Neural crest cell (in vitro differentiated cells): Measurements from ENCODE around the gene CEP162. TPM values are rescaled to one million over a fixed set of nuclear protein-coding genes. Genes with fewer than 3 reads are reported as not detected.

Source experiments
- DNase-seq: peaks from one replicate; pipeline ENCODE4 v3.0.0; 2021; ENCODE audit warnings: low read depth, mixed read lengths, low spot score
- H3K27ac Mint-ChIP-seq: one replicate; pipeline ENCODE4 v1.8.0; 2021; ENCODE audit warnings: mild to moderate bottlenecking, mixed read lengths; ENCODE audit not compliant: unreplicated experiment
- H3K27me3 Mint-ChIP-seq: 2 replicates; pipeline ENCODE4 v1.8.0; 2021; ENCODE audit warnings: low read depth, mild to moderate bottlenecking, mixed read lengths
- H3K36me3 Mint-ChIP-seq: 2 replicates; pipeline ENCODE4 v1.8.0; 2021; ENCODE audit warnings: low read depth, mild to moderate bottlenecking, mixed read lengths
- H3K4me1 Mint-ChIP-seq: 2 replicates; pipeline ENCODE4 v1.8.0; 2021; ENCODE audit warnings: mixed read lengths
- H3K4me3 Mint-ChIP-seq: one replicate; pipeline ENCODE4 v1.8.0; 2021; ENCODE audit warnings: mild to moderate bottlenecking, mixed read lengths
- H3K9me3 Mint-ChIP-seq: 2 replicates; pipeline ENCODE4 v1.8.0; 2021; ENCODE audit warnings: mixed read lengths
- CTCF ChIP-seq: fragments of 200-600 bp; sonication (generic); conservative IDR thresholded peaks from 2 replicates; pipeline ENCODE4 v1.5.0; 2021; ENCODE audit warnings: antibody characterized with exemption, mild to moderate bottlenecking
- total RNA-seq: library from RNA; stranded (reverse); gene quantifications from 2 replicates; pipeline ENCODE4 v1.2.1, GENCODE V29; 2021

Gene CEP162
- total RNA-seq, 1 donor from 2014 or later: 19.4 TPM

GRCh38 chr6:84258866-84259265 is 31.4 kb upstream of the CEP162 start:
- no peak for TF ChIP-seq CTCF
- no peak for DNase-seq
- Mint-ChIP-seq H3K4me1 (no peaks in the 10 kb centered on the region), H3K4me3 (no peak overlapping the region), H3K27me3 (no peaks in the 10 kb centered on the region), H3K9me3 (no peaks in the 10 kb centered on the region), H3K27ac (no peak overlapping the region), H3K36me3 (no peaks in the 10 kb centered on the region)

GRCh38 chr6:84258268-84258667 is 30.8 kb upstream of the CEP162 start:
- Mint-ChIP-seq H3K4me3 (no peak overlapping the region), H3K27ac (no peak overlapping the region), H3K27me3 (no peaks in the 10 kb centered on the region), H3K9me3 (no peaks in the 10 kb centered on the region), H3K36me3 (no peaks in the 10 kb centered on the region), H3K4me1 (no peaks in the 10 kb centered on the region)
- TF ChIP-seq CTCF: no peak
- no peak for DNase-seq

- TF ChIP-seq CTCF: no peak
- H3K27me3 Mint-ChIP-seq: peaks cover 6% of the 10 kb centered on the region
- no peaks in the 10 kb centered on the region for H3K4me1 Mint-ChIP-seq
- no peak overlapping the region for H3K4me3 Mint-ChIP-seq
- H3K9me3 Mint-ChIP-seq: no peaks in the 10 kb centered on the region
- DNase-seq: no peak
- H3K36me3 Mint-ChIP-seq: no peaks in the 10 kb centered on the region
- H3K27ac Mint-ChIP-seq: no peak overlapping the region
These were observed 28.2 kb upstream of the CEP162 start for GRCh38 chr6:84255641-84256040.

GRCh38 chr6:84253380-84253779 is 25.9 kb upstream of the CEP162 start:
- H3K27me3 Mint-ChIP-seq: peaks cover 9% of the 10 kb centered on the region
- no peaks in the 10 kb centered on the region for H3K4me1 Mint-ChIP-seq
- no peak for TF ChIP-seq CTCF
- H3K27ac Mint-ChIP-seq: no peak overlapping the region
- no peak for DNase-seq
- no peak overlapping the region for H3K4me3 Mint-ChIP-seq
- H3K9me3 Mint-ChIP-seq: no peaks in the 10 kb centered on the region
- no peaks in the 10 kb centered on the region for H3K36me3 Mint-ChIP-seq

- DNase-seq: no peak
- Mint-ChIP-seq H3K4me3 (no peak overlapping the region), H3K27ac (no peak overlapping the region), H3K36me3 (no peaks in the 10 kb centered on the region), H3K4me1 (no peaks in the 10 kb centered on the region), H3K27me3 (peaks cover 13% of the 10 kb centered on the region), H3K9me3 (no peaks in the 10 kb centered on the region)
- TF ChIP-seq CTCF: no peak
These were observed 24.6 kb upstream of the CEP162 start for GRCh38 chr6:84251891-84252539.
